OCI-LY1 (cell line): Measurements from ENCODE around the gene RABIF.

Source experiments
- CTCF ChIP-seq: fragments of 200-600 bp; sonication (generic), shearing (Covaris generic); IDR thresholded peaks from 2 replicates; pipeline ENCODE4 v1.5.1; 2017; ENCODE audit warnings: mild to moderate bottlenecking, antibody characterized with exemption, low read length, moderate library complexity, mixed read lengths
- EZH2 ChIP-seq: fragments of 200-600 bp; sonication (generic), shearing (Covaris generic); IDR thresholded peaks from 2 replicates; pipeline ENCODE4 v1.8.0; 2017; ENCODE audit warnings: borderline replicate concordance, mixed run types, mild to moderate bottlenecking, antibody characterized with exemption, low read length, moderate library complexity, mixed read lengths

- TF ChIP-seq CTCF (no peak), EZH2 (no peak)
Measured at GRCh38 chr1:202835548-202836072, 53.3 kb downstream of the RABIF start.
